CD14-positive monocyte (primary cell): ENCODE data around the gene CYSLTR1. TPM values are rescaled to one million over a fixed set of nuclear protein-coding genes. Genes with fewer than 3 reads are reported as not detected.

ENCODE experiments used
- DNase-seq, 3 donors: peaks; one replicate each; pipeline ENCODE4 v3.0.0-alpha.2; 2011 to 2022
- H2AFZ ChIP-seq: 2 replicates; pipeline ENCODE4 v1.6.0; 2012; ENCODE audit warnings: mild to moderate bottlenecking, low read depth, low read length, inconsistent platforms; ENCODE audit not compliant: insufficient read depth, poor library complexity, severe bottlenecking
- H3K27ac ChIP-seq, 2 donors: 1 replicate in 1 of 2; 2 replicates in 1 of 2; pipeline ENCODE4 v1.5.1; 2012 to 2013; ENCODE audit warnings: low read length in 2 of 2, control low read depth in 1 of 2, inconsistent platforms in 1 of 2, low read depth in 1 of 2, mild to moderate bottlenecking in 1 of 2
- H3K27me3 ChIP-seq, 2 donors: one replicate each; pipeline versions ENCODE4 v1.6.0 to v1.6.1; 2011 to 2013; ENCODE audit warnings: low read length in 2 of 2; ENCODE audit not compliant: control insufficient read depth in 2 of 2, insufficient read depth in 2 of 2
- H3K36me3 ChIP-seq, 2 donors: replicated peaks in 1 of 2; 1 replicate in 1 of 2; 2 replicates in 1 of 2; pipeline versions ENCODE4 v1.5.1 to v1.6.1; 2012 to 2013; ENCODE audit warnings: low read length in 2 of 2, control low read depth in 1 of 2, inconsistent platforms in 1 of 2, mild to moderate bottlenecking in 1 of 2; ENCODE audit not compliant: insufficient read depth in 2 of 2, control insufficient read depth in 1 of 2
- H3K4me1 ChIP-seq, 2 donors: 1 replicate in 1 of 2; 2 replicates in 1 of 2; pipeline versions ENCODE4 v1.5.1 to v1.6.1; 2012 to 2013; ENCODE audit warnings: low read length in 2 of 2, control low read depth in 1 of 2, inconsistent platforms in 1 of 2, mild to moderate bottlenecking in 1 of 2, moderate library complexity in 1 of 2; ENCODE audit not compliant: insufficient read depth in 2 of 2, control insufficient read depth in 1 of 2
- H3K4me2 ChIP-seq: replicated peaks from 2 replicates; pipeline ENCODE3; 2012; ENCODE audit warnings: low read length, moderate library complexity, mild to moderate bottlenecking; ENCODE audit not compliant: poor library complexity, severe bottlenecking; ENCODE audit errors: extremely low read depth
- H3K4me3 ChIP-seq, 3 experiments: fragments of 200-600 bp in 1 of 3; sonication (generic) in 1 of 3; replicated peaks in 1 of 3; 1 replicate in 2 of 3; 2 replicates in 1 of 3; pipeline ENCODE4 v1.5.1; 2011 to 2013; ENCODE audit warnings: low read length in 3 of 3, mild to moderate bottlenecking in 3 of 3, control low read depth in 2 of 3, low read depth in 2 of 3, inconsistent platforms in 1 of 3, moderate library complexity in 1 of 3
- H3K79me2 ChIP-seq: 2 replicates; pipeline ENCODE4 v1.6.0; 2012; ENCODE audit warnings: mild to moderate bottlenecking, control low read depth, inconsistent platforms, low read length, moderate library complexity; ENCODE audit not compliant: insufficient read depth
- H3K9ac ChIP-seq: 2 replicates; pipeline ENCODE4 v1.6.0; 2017; ENCODE audit warnings: low read length, mild to moderate bottlenecking; ENCODE audit not compliant: insufficient read depth, poor library complexity, severe bottlenecking
- H3K9me3 ChIP-seq, 2 donors: replicated peaks in 1 of 2; 1 replicate in 1 of 2; 2 replicates in 1 of 2; pipeline versions ENCODE4 v1.5.1 to v1.6.1; 2012 to 2013; ENCODE audit warnings: low read length in 2 of 2, control low read depth in 1 of 2; ENCODE audit not compliant: control insufficient read depth in 1 of 2, insufficient read depth in 1 of 2
- H4K20me1 ChIP-seq: 2 replicates; pipeline ENCODE4 v1.6.0; 2012; ENCODE audit warnings: mild to moderate bottlenecking, low read length, control low read depth, moderate library complexity; ENCODE audit not compliant: insufficient read depth
- H3K27ac Mint-ChIP-seq, 7 donors: one replicate each; pipeline ENCODE4 v1.8.0; 2020; ENCODE audit warnings: mild to moderate bottlenecking in 7 of 7, mixed read lengths in 7 of 7, moderate library complexity in 6 of 7, inconsistent platforms in 2 of 7
- H3K27me3 Mint-ChIP-seq, 3 donors: one replicate each; pipeline ENCODE4 v1.8.0; 2021 to 2022; ENCODE audit warnings: low read depth in 3 of 3, mild to moderate bottlenecking in 3 of 3, mixed read lengths in 3 of 3, moderate library complexity in 3 of 3, inconsistent platforms in 1 of 3
- H3K36me3 Mint-ChIP-seq, 2 donors: one replicate each; pipeline ENCODE4 v1.8.0; 2020; ENCODE audit warnings: mixed read lengths in 2 of 2, inconsistent platforms in 1 of 2, mild to moderate bottlenecking in 1 of 2
- H3K4me1 Mint-ChIP-seq: one replicate; pipeline ENCODE4 v1.8.0; 2020; ENCODE audit warnings: mild to moderate bottlenecking, mixed read lengths
- H3K4me3 Mint-ChIP-seq, 2 donors: one replicate each; pipeline ENCODE4 v1.8.0; 2020; ENCODE audit warnings: mild to moderate bottlenecking in 2 of 2, mixed read lengths in 2 of 2, moderate library complexity in 1 of 2
- H3K9me3 Mint-ChIP-seq, 7 donors: one replicate each; pipeline ENCODE4 v1.8.0; 2020 to 2022; ENCODE audit warnings: mixed read lengths in 7 of 7, mild to moderate bottlenecking in 6 of 7, moderate library complexity in 6 of 7, inconsistent platforms in 2 of 7
- CTCF ChIP-seq: fragments of 200-600 bp; IDR thresholded peaks from one replicate; pipeline ENCODE4 v1.8.0; 2022; ENCODE audit warnings: antibody characterized with exemption, mild to moderate bottlenecking
- WGBS: methylation state at CpG from one replicate; pipeline ENCODE4 v1.1.5; 2013; ENCODE audit warnings: missing lambda C conversion rate; ENCODE audit not compliant: insufficient coverage; 5-methylcytosine and 5-hydroxymethylcytosine counted together
- intact Hi-C, 2 donors: fragments of 100-400 bp; cut with micrococcal nuclease; formaldehyde crosslinking; loops; one replicate each; pipeline versions ENCODE4 v1.15.0 to v1.15.1; 2023
- polyA plus RNA-seq, 3 donors: library from polyadenylated mRNA; depleted of rRNA in 1 of 3; unstranded in 2 of 3; stranded (reverse) in 1 of 3; fragments of 300-500 nt in 2 of 3; fragments of >200 nt in 1 of 3; fragmentation: Illumina TruSeq in 2 of 3; gene quantifications; 1 replicate in 2 of 3; 2 replicates in 1 of 3; pipeline ENCODE4 v1.2.3, GENCODE V29; 2012 to 2021

The CYSLTR1 gene
- polyA plus RNA-seq, 3 donors: 9.6 to 46.2 (median 45.2) TPM

GRCh38 chrX:78315745-78316144 lies 11.7 kb downstream of the CYSLTR1 start:
- H3K4me2 ChIP-seq: no peak overlapping the region
- DNase-seq: no peak
- no peak overlapping the region for H3K27ac ChIP-seq
- H3K4me1 Mint-ChIP-seq: peaks cover 60% of the 10 kb centered on the region
- H3K4me3 ChIP-seq: no peak overlapping the region
- peak overlapping the region in 1 of 7 donors; percentile 4 for H3K27ac Mint-ChIP-seq
- no peaks in the 10 kb centered on the region for H3K27me3 ChIP-seq
- H3K27me3 Mint-ChIP-seq: peaks cover 0 to under 1% (median 0%) of the 10 kb centered on the region in 3 donors
- H2AFZ ChIP-seq: no peak overlapping the region
- no peak for TF ChIP-seq CTCF
- no peaks in the 10 kb centered on the region for H3K36me3 ChIP-seq
- intact Hi-C loops: no loop called here
- peaks cover 0 to 4% (median 0%) of the 10 kb centered on the region in 7 donors for H3K9me3 Mint-ChIP-seq
- H4K20me1 ChIP-seq: peaks cover 33% of the 10 kb centered on the region
- H3K79me2 ChIP-seq: peaks cover 71% of the 10 kb centered on the region
- peaks cover 27 to 37% of the 10 kb centered on the region in 2 donors for H3K4me1 ChIP-seq
- H3K9me3 ChIP-seq: no peaks in the 10 kb centered on the region
- H3K4me3 Mint-ChIP-seq: no peak overlapping the region
- H3K36me3 Mint-ChIP-seq: peaks cover 0 to 8% of the 10 kb centered on the region in 2 donors
- no peak overlapping the region for H3K9ac ChIP-seq
- WGBS: no CpG with 5 or more reads among the region's 2 CpGs

GRCh38 chrX:78314561-78314960 lies 12.8 kb downstream of the CYSLTR1 start:
- no peak for TF ChIP-seq CTCF
- intact Hi-C loops: no loop called here
- peak in 1 of 3 donors; percentile 17 for DNase-seq
- Histone ChIP-seq H2AFZ (no peak overlapping the region), H3K36me3 (no peaks in the 10 kb centered on the region), H3K4me1 (peaks cover 27 to 35% of the 10 kb centered on the region in 2 donors), H3K79me2 (peaks cover 82% of the 10 kb centered on the region), H3K27me3 (no peaks in the 10 kb centered on the region), H3K4me3 (no peak overlapping the region), H3K9ac (no peak overlapping the region), H3K9me3 (no peaks in the 10 kb centered on the region), H4K20me1 (peaks cover 36% of the 10 kb centered on the region), H3K27ac (peak overlapping the region in 1 of 2 donors; percentile 56), H3K4me2 (peak overlapping the region; percentile 11)
- peaks cover 0 to 4% (median 0%) of the 10 kb centered on the region in 7 donors for H3K9me3 Mint-ChIP-seq
- peak overlapping the region in 4 of 7 donors; percentile 1 to 82 (median 52) for H3K27ac Mint-ChIP-seq
- no CpG with 5 or more reads among the region's 2 CpGs for WGBS
- no peak overlapping the region for H3K4me3 Mint-ChIP-seq
- H3K36me3 Mint-ChIP-seq: peaks cover 3 to 10% of the 10 kb centered on the region in 2 donors
- H3K4me1 Mint-ChIP-seq: peaks cover 57% of the 10 kb centered on the region
- peaks cover 0 to 3% (median 0%) of the 10 kb centered on the region in 3 donors for H3K27me3 Mint-ChIP-seq
